GM21528 (cell line): Measurements from ENCODE around the gene RIPK4.

ENCODE experiments used
- ATAC-seq: cut with Tn5 transposase; IDR thresholded peaks from one replicate; pipeline ENCODE4 v1.9.1; 2021; ENCODE audit warnings: mild to moderate bottlenecking, moderate library complexity; ENCODE audit not compliant: unreplicated experiment, low FRiP score

Gene RIPK4

GRCh38 chr21:41755934-41756773, 10.7 kb downstream of the RIPK4 start:
- no peak for ATAC-seq

- ATAC-seq = no peak
Observed at GRCh38 chr21:41755258-41755933, 11.5 kb downstream of the RIPK4 start.

GRCh38 chr21:41754479-41754891, 12.4 kb downstream of the RIPK4 start:
- no peak for ATAC-seq

GRCh38 chr21:41753006-41753898, 13.6 kb downstream of the RIPK4 start:
- no peak for ATAC-seq

GRCh38 chr21:41752231-41752681, 14.6 kb downstream of the RIPK4 start:
- ATAC-seq = no peak

GRCh38 chr21:41751611-41752011, 15.2 kb downstream of the RIPK4 start:
- ATAC-seq = no peak

- no peak for ATAC-seq
Observed at GRCh38 chr21:41750532-41751151, 16.2 kb downstream of the RIPK4 start.

- no peak for ATAC-seq
Observed at GRCh38 chr21:41750051-41750450, 16.8 kb downstream of the RIPK4 start.

- no peak for ATAC-seq
Observed at GRCh38 chr21:41749286-41749685, 17.6 kb downstream of the RIPK4 start.

GRCh38 chr21:41747943-41748738, 18.7 kb downstream of the RIPK4 start:
- ATAC-seq = no peak

- ATAC-seq = no peak
Observed at GRCh38 chr21:41746744-41747006, 20.2 kb downstream of the RIPK4 start.

- ATAC-seq = no peak
Observed at GRCh38 chr21:41745971-41746743, 20.7 kb downstream of the RIPK4 start.

- ATAC-seq = no peak
Observed at GRCh38 chr21:41745026-41745820, 21.6 kb downstream of the RIPK4 start.

GRCh38 chr21:41744028-41744930, 22.6 kb downstream of the RIPK4 start:
- ATAC-seq = no peak

GRCh38 chr21:41743321-41744027, 23.4 kb downstream of the RIPK4 start:
- no peak for ATAC-seq

- ATAC-seq = no peak
Observed at GRCh38 chr21:41742073-41742875, 24.6 kb downstream of the RIPK4 start.
